ENCODE data around the gene SORCS2.

The SORCS2 gene

DNA sequence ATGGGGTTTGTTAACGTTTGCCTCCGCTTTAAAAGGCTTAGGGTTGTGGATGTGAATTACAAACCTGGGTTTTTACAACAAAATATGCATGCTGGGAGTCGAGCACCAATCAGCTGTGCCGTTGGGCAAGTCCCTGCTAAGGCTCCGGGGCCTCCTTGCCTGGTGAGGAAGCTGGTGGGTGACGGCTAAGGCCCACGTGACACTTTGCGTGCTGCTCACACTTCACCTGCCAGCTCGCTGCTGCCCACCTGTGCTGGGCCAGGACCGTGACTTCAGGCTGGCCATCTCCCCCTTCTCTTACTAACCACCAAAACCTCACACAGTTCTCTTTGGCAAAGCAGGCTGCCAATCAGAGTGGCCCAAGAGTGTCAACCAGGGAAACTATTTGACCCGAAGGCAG is 569.0 kb downstream of the SORCS2 start:
- H3K9me3 ChIP-seq (ENCODE audit: control insufficient read depth, insufficient read depth, low read length), result no peaks in the 10 kb centered on the region
- H3K36me3 ChIP-seq (ENCODE audit: control insufficient read depth, insufficient read depth, low read length), result peaks cover 2% of the 10 kb centered on the region
- no peaks in the 10 kb centered on the region for H3K4me1 ChIP-seq (ENCODE audit: control insufficient read depth, insufficient read depth, low read length)
- no peaks in the 10 kb centered on the region for H3K27me3 ChIP-seq (ENCODE audit: control insufficient read depth, insufficient read depth, low read length)
- no peak overlapping the region for H3K4me3 ChIP-seq (ENCODE audit: low read depth, low read length)
- no peak overlapping the region for H3K9ac ChIP-seq (ENCODE audit: low read depth, low read length)

DNA sequence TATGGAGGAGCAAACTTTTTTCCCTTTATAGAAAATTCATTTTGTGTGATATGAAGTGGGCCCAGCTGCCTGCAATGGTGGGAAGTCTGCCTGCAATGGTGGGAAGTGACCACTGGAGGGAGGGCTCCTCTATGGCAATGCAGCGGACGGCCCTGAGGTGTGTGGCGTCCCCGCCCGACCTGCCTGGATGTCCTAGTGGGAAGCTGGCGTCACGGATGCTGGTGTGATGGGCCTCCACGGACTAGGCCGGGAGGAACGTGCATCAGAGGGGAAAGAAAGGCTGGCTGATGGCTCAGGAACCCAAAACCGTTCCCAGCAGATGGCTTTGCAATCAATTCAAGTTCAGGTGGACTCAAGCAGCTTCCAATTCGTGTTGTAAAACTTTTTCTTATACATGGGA is 569.4 kb downstream of the SORCS2 start:
- no peaks in the 10 kb centered on the region for H3K4me1 ChIP-seq (ENCODE audit: control insufficient read depth, insufficient read depth, low read length)
- peaks cover 2% of the 10 kb centered on the region for H3K36me3 ChIP-seq (ENCODE audit: control insufficient read depth, insufficient read depth, low read length)
- no peak overlapping the region for H3K9ac ChIP-seq (ENCODE audit: low read depth, low read length)
- no peaks in the 10 kb centered on the region for H3K27me3 ChIP-seq (ENCODE audit: control insufficient read depth, insufficient read depth, low read length)
- no peak overlapping the region for H3K4me3 ChIP-seq (ENCODE audit: low read depth, low read length)
- no peaks in the 10 kb centered on the region for H3K9me3 ChIP-seq (ENCODE audit: control insufficient read depth, insufficient read depth, low read length)

DNA sequence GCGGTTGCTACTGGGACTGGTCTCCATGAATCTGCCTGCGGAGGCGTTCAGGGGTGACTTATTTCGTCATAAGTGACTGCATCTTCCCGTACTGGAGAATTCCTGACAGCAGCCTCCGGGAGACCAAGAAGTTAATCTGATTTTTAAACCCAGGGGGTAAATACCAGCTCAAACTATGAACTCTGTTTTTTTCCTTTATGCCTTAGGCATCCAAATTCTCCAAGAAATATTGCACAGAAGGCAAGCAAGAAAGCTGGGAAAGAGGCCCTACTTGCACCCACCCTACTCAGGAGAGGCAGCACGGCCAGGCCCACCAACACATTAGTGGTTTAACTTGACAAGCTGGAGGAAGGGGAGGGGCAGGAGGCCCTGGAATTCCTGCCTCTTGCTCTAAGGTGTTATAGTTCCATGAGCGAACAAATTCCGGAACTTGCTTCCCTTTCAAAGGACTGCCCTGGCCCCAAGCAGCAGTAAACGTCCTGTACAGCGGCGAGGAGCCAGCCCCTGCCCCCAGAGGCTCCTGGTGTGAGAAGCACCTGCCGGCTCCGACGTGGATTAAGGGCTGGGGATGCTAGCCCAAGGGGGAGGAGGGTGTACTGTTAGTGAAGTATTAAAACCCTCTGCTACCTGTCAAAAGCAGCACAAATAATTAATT is 570.2 kb downstream of the SORCS2 start:
- Histone ChIP-seq H3K9me3 (ENCODE audit: control insufficient read depth, insufficient read depth, low read length) (no peaks in the 10 kb centered on the region), H3K4me3 (ENCODE audit: low read depth, low read length) (no peak overlapping the region), H3K36me3 (ENCODE audit: control insufficient read depth, insufficient read depth, low read length) (peaks cover 4% of the 10 kb centered on the region), H3K27me3 (ENCODE audit: control insufficient read depth, insufficient read depth, low read length) (no peaks in the 10 kb centered on the region), H3K9ac (ENCODE audit: low read depth, low read length) (no peak overlapping the region), H3K4me1 (ENCODE audit: control insufficient read depth, insufficient read depth, low read length) (no peaks in the 10 kb centered on the region)

- H3K4me1 ChIP-seq (ENCODE audit: control insufficient read depth, insufficient read depth, low read length), result no peaks in the 10 kb centered on the region
- H3K36me3 ChIP-seq (ENCODE audit: control insufficient read depth, insufficient read depth, low read length), result peaks cover 7% of the 10 kb centered on the region
- no peak overlapping the region for H3K9ac ChIP-seq (ENCODE audit: low read depth, low read length)
Measured at GRCh38 chr4:7763106-7763505, 570.8 kb downstream of the SORCS2 start.

GRCh38 chr4:7763788-7764187 is 571.5 kb downstream of the SORCS2 start:
- H3K9ac ChIP-seq (ENCODE audit: low read depth, low read length), result no peak overlapping the region
- H3K27me3 ChIP-seq (ENCODE audit: control insufficient read depth, insufficient read depth, low read length), result no peaks in the 10 kb centered on the region
- H3K9me3 ChIP-seq (ENCODE audit: control insufficient read depth, insufficient read depth, low read length), result no peaks in the 10 kb centered on the region
- H3K4me3 ChIP-seq (ENCODE audit: low read depth, low read length), result no peak overlapping the region
- H3K36me3 ChIP-seq (ENCODE audit: control insufficient read depth, insufficient read depth, low read length), result peaks cover 13% of the 10 kb centered on the region
- no peaks in the 10 kb centered on the region for H3K4me1 ChIP-seq (ENCODE audit: control insufficient read depth, insufficient read depth, low read length)

More at GRCh38 chr4:7763106-7763505, 570.8 kb downstream of the SORCS2 start:
- no peaks in the 10 kb centered on the region for H3K27me3 ChIP-seq (ENCODE audit: control insufficient read depth, insufficient read depth, low read length)
- no peaks in the 10 kb centered on the region for H3K9me3 ChIP-seq (ENCODE audit: control insufficient read depth, insufficient read depth, low read length)
- H3K4me3 ChIP-seq (ENCODE audit: low read depth, low read length), result no peak overlapping the region

DNA sequence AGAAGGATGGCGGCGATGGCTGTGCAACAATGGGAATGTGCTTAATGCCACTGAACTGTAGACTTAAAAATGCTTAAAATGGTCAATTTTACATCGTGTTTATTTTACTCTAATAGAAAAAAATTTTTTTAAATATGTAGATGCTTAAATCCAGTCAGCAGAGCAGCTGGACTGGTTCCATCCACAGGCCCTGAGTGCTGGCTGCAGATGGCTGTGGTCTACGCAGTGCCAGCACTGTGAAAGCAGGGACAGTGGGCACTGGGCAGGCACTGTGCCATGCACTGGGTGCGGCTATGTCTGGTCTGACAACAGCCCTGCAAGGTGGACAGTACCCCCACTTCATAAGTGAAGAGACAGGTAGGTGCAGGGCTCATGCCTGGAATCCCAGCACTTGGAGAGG is 572.1 kb downstream of the SORCS2 start:
- no peak overlapping the region for H3K4me3 ChIP-seq (ENCODE audit: low read depth, low read length)
- H3K9ac ChIP-seq (ENCODE audit: low read depth, low read length), result no peak overlapping the region
- no peaks in the 10 kb centered on the region for H3K27me3 ChIP-seq (ENCODE audit: control insufficient read depth, insufficient read depth, low read length)
- H3K36me3 ChIP-seq (ENCODE audit: control insufficient read depth, insufficient read depth, low read length), result peaks cover 13% of the 10 kb centered on the region
- H3K4me1 ChIP-seq (ENCODE audit: control insufficient read depth, insufficient read depth, low read length), result no peaks in the 10 kb centered on the region
- H3K9me3 ChIP-seq (ENCODE audit: control insufficient read depth, insufficient read depth, low read length), result no peaks in the 10 kb centered on the region

DNA sequence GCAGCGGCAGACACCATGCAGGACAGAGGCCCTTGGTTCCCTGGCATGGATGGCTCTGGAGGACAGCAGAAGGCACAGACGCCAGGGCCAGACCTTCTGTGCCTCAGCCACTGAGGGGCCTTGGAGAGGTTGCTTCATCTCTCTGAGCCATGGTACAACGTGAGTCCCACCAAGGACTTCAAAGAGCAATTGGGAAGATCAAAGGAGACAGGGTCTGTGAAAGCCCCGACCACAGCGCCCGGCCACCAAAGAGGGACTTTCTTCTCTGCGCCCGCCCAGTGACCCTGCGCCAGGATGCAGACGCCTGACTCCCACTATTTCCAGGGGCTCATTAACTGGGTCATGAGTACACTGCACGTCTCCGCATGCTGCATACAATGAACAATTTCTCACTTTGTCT is 573.3 kb downstream of the SORCS2 start:
- H3K4me3 ChIP-seq (ENCODE audit: low read depth, low read length), result no peak overlapping the region
- no peak overlapping the region for H3K9ac ChIP-seq (ENCODE audit: low read depth, low read length)
- no peaks in the 10 kb centered on the region for H3K4me1 ChIP-seq (ENCODE audit: control insufficient read depth, insufficient read depth, low read length)
- H3K9me3 ChIP-seq (ENCODE audit: control insufficient read depth, insufficient read depth, low read length), result no peaks in the 10 kb centered on the region
- H3K27me3 ChIP-seq (ENCODE audit: control insufficient read depth, insufficient read depth, low read length), result no peaks in the 10 kb centered on the region
- peaks cover 16% of the 10 kb centered on the region for H3K36me3 ChIP-seq (ENCODE audit: control insufficient read depth, insufficient read depth, low read length)

DNA sequence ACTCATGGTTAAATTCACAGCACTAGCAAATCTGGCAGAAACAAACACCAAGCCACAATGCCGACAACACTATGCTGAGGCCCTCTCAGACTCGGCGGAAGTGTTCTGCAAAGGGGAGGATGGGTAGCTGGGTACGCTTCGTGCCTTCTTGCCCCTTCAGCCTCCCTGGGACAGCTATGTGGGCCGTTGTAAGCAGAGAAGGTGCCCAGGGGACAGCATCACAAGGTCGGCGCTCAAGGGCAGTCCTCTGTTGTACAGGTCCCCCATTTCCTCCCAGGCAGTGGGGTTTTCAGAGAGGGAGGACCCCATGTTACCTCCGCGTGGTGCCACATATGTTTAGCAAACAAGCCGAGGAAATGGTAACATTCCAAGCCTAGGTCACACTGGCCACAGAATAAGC is 573.7 kb downstream of the SORCS2 start:
- H3K9ac ChIP-seq (ENCODE audit: low read depth, low read length), result no peak overlapping the region
- no peaks in the 10 kb centered on the region for H3K4me1 ChIP-seq (ENCODE audit: control insufficient read depth, insufficient read depth, low read length)
- H3K36me3 ChIP-seq (ENCODE audit: control insufficient read depth, insufficient read depth, low read length), result peaks cover 16% of the 10 kb centered on the region
- no peaks in the 10 kb centered on the region for H3K27me3 ChIP-seq (ENCODE audit: control insufficient read depth, insufficient read depth, low read length)
- no peak overlapping the region for H3K4me3 ChIP-seq (ENCODE audit: low read depth, low read length)
- no peaks in the 10 kb centered on the region for H3K9me3 ChIP-seq (ENCODE audit: control insufficient read depth, insufficient read depth, low read length)

DNA sequence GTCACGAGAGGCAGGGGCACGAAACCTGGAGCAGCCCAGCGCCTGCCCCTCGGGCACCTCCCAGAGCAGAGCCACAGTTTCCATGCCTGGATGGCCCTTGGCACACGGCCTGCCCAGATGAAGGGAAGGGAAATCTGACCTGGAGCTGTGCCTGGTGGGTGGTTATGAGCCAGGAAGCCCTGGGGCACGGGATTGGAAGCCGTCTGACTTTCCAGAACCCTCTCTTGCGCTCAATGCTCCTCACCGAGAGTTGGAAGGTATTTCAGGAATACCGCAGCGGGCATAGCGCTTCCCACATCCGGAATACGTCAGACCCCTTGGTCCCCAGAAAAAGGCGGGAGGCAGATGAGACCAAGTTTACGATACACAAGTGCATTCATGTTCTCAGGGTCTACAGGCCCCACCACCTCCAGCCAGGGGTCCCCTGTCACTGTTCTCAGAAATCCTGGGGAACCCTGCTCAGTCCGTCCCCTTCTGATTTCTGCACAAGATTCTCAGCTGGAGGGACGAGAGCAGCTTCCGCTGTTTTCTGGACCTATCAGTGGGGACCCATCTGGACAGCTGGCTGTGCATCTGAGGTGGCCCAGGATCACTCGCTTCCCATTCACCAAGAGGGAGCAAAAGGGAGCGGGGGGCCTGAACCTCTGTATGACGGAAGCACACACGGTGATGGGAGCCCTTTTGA is 574.5 kb downstream of the SORCS2 start:
- no peaks in the 10 kb centered on the region for H3K4me1 ChIP-seq (ENCODE audit: control insufficient read depth, insufficient read depth, low read length)
- no peak overlapping the region for H3K9ac ChIP-seq (ENCODE audit: low read depth, low read length)
- H3K27me3 ChIP-seq (ENCODE audit: control insufficient read depth, insufficient read depth, low read length), result no peaks in the 10 kb centered on the region
- H3K4me3 ChIP-seq (ENCODE audit: low read depth, low read length), result no peak overlapping the region
- H3K9me3 ChIP-seq (ENCODE audit: control insufficient read depth, insufficient read depth, low read length), result no peaks in the 10 kb centered on the region
- H3K36me3 ChIP-seq (ENCODE audit: control insufficient read depth, insufficient read depth, low read length), result peaks cover 20% of the 10 kb centered on the region

DNA sequence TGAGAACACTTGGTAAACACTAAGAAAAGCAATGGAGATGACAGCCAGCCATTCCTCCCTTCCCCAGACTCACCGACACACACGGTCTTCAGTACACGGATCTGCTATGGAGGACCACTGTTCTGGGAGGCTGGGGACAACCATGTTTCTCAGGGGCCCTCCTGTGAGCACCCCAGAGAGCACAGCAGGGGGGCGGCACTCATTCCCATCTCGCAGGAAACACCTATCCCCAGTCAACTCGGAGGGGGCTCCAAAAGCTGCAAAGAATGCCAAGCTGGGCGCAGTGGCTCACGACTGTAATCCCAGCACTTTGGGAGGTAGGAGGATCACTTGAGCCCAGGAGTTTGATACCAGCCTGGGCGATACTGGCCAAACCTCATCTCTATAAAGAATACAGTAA is 575.2 kb downstream of the SORCS2 start:
- no peaks in the 10 kb centered on the region for H3K4me1 ChIP-seq (ENCODE audit: control insufficient read depth, insufficient read depth, low read length)
- no peaks in the 10 kb centered on the region for H3K27me3 ChIP-seq (ENCODE audit: control insufficient read depth, insufficient read depth, low read length)
- H3K36me3 ChIP-seq (ENCODE audit: control insufficient read depth, insufficient read depth, low read length), result peaks cover 27% of the 10 kb centered on the region
- H3K4me3 ChIP-seq (ENCODE audit: low read depth, low read length), result no peak overlapping the region
- H3K9me3 ChIP-seq (ENCODE audit: control insufficient read depth, insufficient read depth, low read length), result no peaks in the 10 kb centered on the region
- no peak overlapping the region for H3K9ac ChIP-seq (ENCODE audit: low read depth, low read length)

DNA sequence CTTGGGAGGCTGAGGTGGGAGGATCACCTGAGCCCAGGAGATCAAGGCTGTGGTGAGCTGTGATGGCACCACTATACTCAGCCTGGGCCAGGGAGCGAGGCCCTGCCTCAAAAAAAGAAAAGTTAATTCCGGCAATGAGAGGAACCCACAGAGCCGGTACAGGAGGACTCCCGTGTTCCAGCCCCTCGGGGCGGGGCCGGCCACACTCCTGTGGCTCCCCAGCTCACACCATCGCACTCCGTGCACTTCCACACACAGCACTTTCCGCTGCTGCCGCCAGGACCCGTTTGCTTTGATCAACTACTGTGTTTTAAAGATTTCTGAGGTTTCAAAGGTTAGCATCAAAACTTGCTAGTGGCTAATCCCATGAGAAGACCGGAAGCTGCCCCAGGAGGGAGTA is 575.6 kb downstream of the SORCS2 start:
- peaks cover 29% of the 10 kb centered on the region for H3K36me3 ChIP-seq (ENCODE audit: control insufficient read depth, insufficient read depth, low read length)
- no peaks in the 10 kb centered on the region for H3K27me3 ChIP-seq (ENCODE audit: control insufficient read depth, insufficient read depth, low read length)
- H3K9ac ChIP-seq (ENCODE audit: low read depth, low read length), result no peak overlapping the region
- H3K4me3 ChIP-seq (ENCODE audit: low read depth, low read length), result no peak overlapping the region
- H3K9me3 ChIP-seq (ENCODE audit: control insufficient read depth, insufficient read depth, low read length), result no peaks in the 10 kb centered on the region
- no peaks in the 10 kb centered on the region for H3K4me1 ChIP-seq (ENCODE audit: control insufficient read depth, insufficient read depth, low read length)

DNA sequence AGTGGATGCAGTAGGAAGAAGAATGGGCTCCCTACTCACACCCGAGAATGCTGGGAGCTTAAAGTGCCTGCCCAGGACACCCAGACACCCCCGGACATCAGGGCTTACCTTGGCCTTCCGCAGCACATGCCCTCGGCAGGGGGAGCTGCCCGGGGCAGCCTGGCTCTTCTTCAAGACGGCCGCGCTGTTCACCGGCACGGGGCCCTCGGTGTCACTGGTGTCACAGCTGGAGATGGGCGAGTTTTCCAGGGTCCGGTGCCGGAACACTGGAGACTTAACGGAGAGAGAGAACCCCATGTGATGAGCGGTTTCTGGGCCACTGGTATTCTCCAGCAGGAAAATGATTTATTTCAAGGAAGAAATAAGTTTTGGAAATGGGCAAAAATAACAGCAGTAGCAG is 576.4 kb downstream of the SORCS2 start:
- Histone ChIP-seq H3K9me3 (ENCODE audit: control insufficient read depth, insufficient read depth, low read length) (no peaks in the 10 kb centered on the region), H3K27me3 (ENCODE audit: control insufficient read depth, insufficient read depth, low read length) (no peaks in the 10 kb centered on the region), H3K36me3 (ENCODE audit: control insufficient read depth, insufficient read depth, low read length) (peaks cover 29% of the 10 kb centered on the region), H3K4me1 (ENCODE audit: control insufficient read depth, insufficient read depth, low read length) (no peaks in the 10 kb centered on the region), H3K9ac (ENCODE audit: low read depth, low read length) (no peak overlapping the region), H3K4me3 (ENCODE audit: low read depth, low read length) (no peak overlapping the region)

Data from iPS-15b (cell line).